Right ventricle myocardium inferior (tissue), 1 donor: ENCODE results near the gene HCRTR1. TPM values are rescaled to one million over a fixed set of nuclear protein-coding genes. Genes with fewer than 3 reads are reported as not detected.

ENCODE experiments used
- ATAC-seq: fragments of 200-7000 bp; cut with Tn5 transposase; one replicate; pipeline ENCODE4 v1.9.1; 2020; ENCODE audit warnings: mild to moderate bottlenecking, moderate library complexity
- DNase-seq: peaks from one replicate; pipeline ENCODE4 v3.0.0; 2021; ENCODE audit errors: missing footprints
- intact Hi-C: fragments of 100-400 bp; cut with DNase I; formaldehyde crosslinking; loops from one replicate; pipeline ENCODE4 v1.11.0; 2022
- total RNA-seq: library from RNA; stranded (reverse); fragmentation: NEBNext Ultra II Directional; extraction: Animal tissue kit (Norgen Biotek cat#: 25700); gene quantifications from one replicate; pipeline ENCODE4 v1.2.1, GENCODE V29; 2021
- donor health status: DM: no; HTN: yes; CAD: no; lungs with severe emphysema.

Gene HCRTR1
- total RNA-seq, 1 donor from 2014 or later: 0.49 TPM

- DNase-seq (no peak), ATAC-seq (no peak)
- intact Hi-C loops: no loop called here
Measured at GRCh38 chr1:31642366-31642765, 24.9 kb downstream of the HCRTR1 start.

GRCh38 chr1:31642897-31643296 is 25.4 kb downstream of the HCRTR1 start:
- ATAC-seq: no peak
- no peak for DNase-seq
- intact Hi-C loops: no loop called here

- DNase-seq: no peak
- intact Hi-C loops: no loop called here
- ATAC-seq: no peak
Measured at GRCh38 chr1:31643976-31644559, 26.6 kb downstream of the HCRTR1 start.

- peak; percentile 99 for DNase-seq
- intact Hi-C loops: no loop called here
- ATAC-seq: peak; percentile 96
Measured at GRCh38 chr1:31644560-31645273, 27.2 kb downstream of the HCRTR1 start, which contains the start of gene PEF1. TSS of gene PEF1 (minus strand) at chr1:31644876. CDS start at chr1:31644864, 12 bp downstream.

- no peak for ATAC-seq
- intact Hi-C loops: no loop called here
- DNase-seq: peak; percentile 90
Measured at GRCh38 chr1:31645274-31645568, 27.7 kb downstream of the HCRTR1 start.

- DNase-seq (no peak), ATAC-seq (no peak)
- intact Hi-C loops: no loop called here
Measured at GRCh38 chr1:31646259-31646960, 28.9 kb downstream of the HCRTR1 start.

GRCh38 chr1:31647106-31647505 is 29.6 kb downstream of the HCRTR1 start:
- intact Hi-C loops: no loop called here
- DNase-seq (no peak), ATAC-seq (no peak)

GRCh38 chr1:31648190-31648589 is 30.7 kb downstream of the HCRTR1 start:
- ATAC-seq (no peak), DNase-seq (no peak)
- intact Hi-C loops: no loop called here

GRCh38 chr1:31648641-31649357 is 31.3 kb downstream of the HCRTR1 start:
- ATAC-seq (no peak), DNase-seq (no peak)
- intact Hi-C loops: no loop called here

- DNase-seq (no peak), ATAC-seq (no peak)
- intact Hi-C loops: no loop called here
Measured at GRCh38 chr1:31650161-31651088, 32.9 kb downstream of the HCRTR1 start.

GRCh38 chr1:31651089-31651420 is 33.6 kb downstream of the HCRTR1 start:
- ATAC-seq (no peak), DNase-seq (no peak)
- intact Hi-C loops: no loop called here

GRCh38 chr1:31651766-31652165 is 34.3 kb downstream of the HCRTR1 start:
- ATAC-seq (no peak), DNase-seq (no peak)
- intact Hi-C loops: no loop called here

GRCh38 chr1:31652891-31653499 is 35.5 kb downstream of the HCRTR1 start:
- DNase-seq (no peak), ATAC-seq (no peak)
- intact Hi-C loops: no loop called here

- intact Hi-C loops: no loop called here
- no peak for DNase-seq
Measured at GRCh38 chr1:31653717-31654473, 36.4 kb downstream of the HCRTR1 start.

GRCh38 chr1:31654474-31654776 is 36.9 kb downstream of the HCRTR1 start:
- ATAC-seq (no peak), DNase-seq (no peak)
- intact Hi-C loops: no loop called here

More at GRCh38 chr1:31653717-31654473, 36.4 kb downstream of the HCRTR1 start:
- ATAC-seq: no peak

GRCh38 chr1:31655104-31655503 is 37.6 kb downstream of the HCRTR1 start:
- no peak for DNase-seq
- ATAC-seq: no peak
- intact Hi-C loops: no loop called here

GRCh38 chr1:31655756-31656155 is 38.3 kb downstream of the HCRTR1 start:
- ATAC-seq (no peak), DNase-seq (no peak)
- intact Hi-C loops: no loop called here
